ENCODE measurements around the gene PDCD1LG2. TPM values are rescaled to one million over a fixed set of nuclear protein-coding genes. Genes with fewer than 3 reads are reported as not detected.

Gene PDCD1LG2
- polyA plus RNA-seq, 3 donors, result 0.16 to 0.41 (median 0.17) TPM

DNA sequence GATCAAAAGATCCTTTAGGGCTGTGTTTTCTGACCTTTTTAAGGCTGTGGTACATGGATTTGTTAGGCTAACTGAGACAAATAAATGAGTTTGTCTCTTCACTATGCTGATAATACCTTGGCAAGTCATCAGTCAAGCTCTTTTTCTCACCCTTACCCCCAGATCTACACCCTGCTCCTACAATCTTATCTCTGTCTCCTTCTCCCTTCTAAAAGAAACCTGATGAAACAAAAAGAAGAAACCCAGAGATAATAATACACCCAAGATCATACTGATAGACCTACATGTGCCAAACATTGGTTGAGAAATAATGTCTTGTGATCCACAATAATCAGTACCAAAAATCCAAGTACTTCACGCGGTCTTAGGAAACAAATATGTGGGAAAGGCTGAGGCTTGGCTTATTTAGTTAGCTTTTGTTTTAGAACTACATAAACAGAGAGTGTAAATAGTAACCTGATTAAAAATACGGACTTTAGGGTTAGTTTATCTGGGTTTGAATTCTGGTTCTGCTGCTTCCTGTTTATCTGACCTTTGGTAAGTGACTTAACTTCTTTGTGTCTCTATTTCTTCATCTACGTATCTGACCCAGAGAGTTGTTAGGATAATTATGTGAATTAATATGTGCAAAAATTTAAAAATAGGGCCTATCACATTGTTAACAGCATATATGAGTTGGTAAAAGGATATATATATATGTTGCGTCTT, 24.8 kb upstream of the PDCD1LG2 start:
- Histone ChIP-seq H3K4me3 (replicated peaks in 1 of 3; ENCODE audit: low read depth in 2 of 3, low read length in 3 of 3) (no peak overlapping the region), H3K4me1 (ENCODE audit: control insufficient read depth in 1 of 2, insufficient read depth in 2 of 2, low read length in 2 of 2) (peaks cover 11 to 12% of the 10 kb centered on the region in 2 donors), H2AFZ (ENCODE audit: insufficient read depth, low read depth, low read length, poor library complexity, severe bottlenecking) (no peak overlapping the region), H3K9ac (ENCODE audit: insufficient read depth, low read length, poor library complexity, severe bottlenecking) (no peak overlapping the region), H3K4me2 (replicated peaks; ENCODE audit: extremely low read depth, low read length, poor library complexity, severe bottlenecking) (no peak overlapping the region), H3K36me3 (replicated peaks in 1 of 2; ENCODE audit: control insufficient read depth in 1 of 2, insufficient read depth in 2 of 2, low read length in 2 of 2) (no peaks in the 10 kb centered on the region), H3K9me3 (replicated peaks in 1 of 2; ENCODE audit: control insufficient read depth in 1 of 2, insufficient read depth in 1 of 2, low read length in 2 of 2) (no peaks in the 10 kb centered on the region), H3K79me2 (ENCODE audit: insufficient read depth, low read length) (no peaks in the 10 kb centered on the region), H4K20me1 (ENCODE audit: insufficient read depth, low read length) (no peaks in the 10 kb centered on the region), H3K27me3 (ENCODE audit: control insufficient read depth in 2 of 2, insufficient read depth in 2 of 2, low read length in 2 of 2) (no peaks in the 10 kb centered on the region), H3K27ac (ENCODE audit: low read depth in 1 of 2, low read length in 2 of 2) (no peak overlapping the region)
- Mint-ChIP-seq H3K36me3 (no peaks in the 10 kb centered on the region), H3K4me1 (peaks cover 23% of the 10 kb centered on the region), H3K9me3 (no peaks in the 10 kb centered on the region), H3K4me3 (no peak overlapping the region), H3K27ac (no peak overlapping the region), H3K27me3 (ENCODE audit: low read depth in 3 of 3) (peaks cover 0 to 4% (median 0%) of the 10 kb centered on the region in 3 donors)
- intact Hi-C loops (cut with micrococcal nuclease), result no loop called here
- TF ChIP-seq, protein P1, sequence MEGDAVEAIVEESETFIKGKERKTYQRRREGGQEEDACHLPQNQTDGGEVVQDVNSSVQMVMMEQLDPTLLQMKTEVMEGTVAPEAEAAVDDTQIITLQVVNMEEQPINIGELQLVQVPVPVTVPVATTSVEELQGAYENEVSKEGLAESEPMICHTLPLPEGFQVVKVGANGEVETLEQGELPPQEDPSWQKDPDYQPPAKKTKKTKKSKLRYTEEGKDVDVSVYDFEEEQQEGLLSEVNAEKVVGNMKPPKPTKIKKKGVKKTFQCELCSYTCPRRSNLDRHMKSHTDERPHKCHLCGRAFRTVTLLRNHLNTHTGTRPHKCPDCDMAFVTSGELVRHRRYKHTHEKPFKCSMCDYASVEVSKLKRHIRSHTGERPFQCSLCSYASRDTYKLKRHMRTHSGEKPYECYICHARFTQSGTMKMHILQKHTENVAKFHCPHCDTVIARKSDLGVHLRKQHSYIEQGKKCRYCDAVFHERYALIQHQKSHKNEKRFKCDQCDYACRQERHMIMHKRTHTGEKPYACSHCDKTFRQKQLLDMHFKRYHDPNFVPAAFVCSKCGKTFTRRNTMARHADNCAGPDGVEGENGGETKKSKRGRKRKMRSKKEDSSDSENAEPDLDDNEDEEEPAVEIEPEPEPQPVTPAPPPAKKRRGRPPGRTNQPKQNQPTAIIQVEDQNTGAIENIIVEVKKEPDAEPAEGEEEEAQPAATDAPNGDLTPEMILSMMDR (IDR thresholded peaks at IDR 0.05), result no peak
- no CpG with 5 or more reads among the region's 5 CpGs for WGBS (ENCODE audit: insufficient coverage)
- no peak for DNase-seq

- Mint-ChIP-seq H3K4me1 (peaks cover 15% of the 10 kb centered on the region), H3K27me3 (ENCODE audit: low read depth in 3 of 3) (peaks cover 0 to 4% (median 0%) of the 10 kb centered on the region in 3 donors), H3K36me3 (no peaks in the 10 kb centered on the region), H3K27ac (no peak overlapping the region), H3K4me3 (no peak overlapping the region), H3K9me3 (peaks cover 0 to 2% (median 0%) of the 10 kb centered on the region in 7 donors)
- Histone ChIP-seq H4K20me1 (ENCODE audit: insufficient read depth, low read length) (no peaks in the 10 kb centered on the region), H3K36me3 (replicated peaks in 1 of 2; ENCODE audit: control insufficient read depth in 1 of 2, insufficient read depth in 2 of 2, low read length in 2 of 2) (no peaks in the 10 kb centered on the region), H3K9ac (ENCODE audit: insufficient read depth, low read length, poor library complexity, severe bottlenecking) (no peak overlapping the region), H3K27me3 (ENCODE audit: control insufficient read depth in 2 of 2, insufficient read depth in 2 of 2, low read length in 2 of 2) (no peaks in the 10 kb centered on the region), H3K9me3 (replicated peaks in 1 of 2; ENCODE audit: control insufficient read depth in 1 of 2, insufficient read depth in 1 of 2, low read length in 2 of 2) (no peaks in the 10 kb centered on the region), H3K27ac (ENCODE audit: low read depth in 1 of 2, low read length in 2 of 2) (no peak overlapping the region), H2AFZ (ENCODE audit: insufficient read depth, low read depth, low read length, poor library complexity, severe bottlenecking) (no peak overlapping the region), H3K4me2 (replicated peaks; ENCODE audit: extremely low read depth, low read length, poor library complexity, severe bottlenecking) (no peak overlapping the region), H3K4me1 (ENCODE audit: control insufficient read depth in 1 of 2, insufficient read depth in 2 of 2, low read length in 2 of 2) (peaks cover 11 to 12% of the 10 kb centered on the region in 2 donors), H3K79me2 (ENCODE audit: insufficient read depth, low read length) (no peaks in the 10 kb centered on the region), H3K4me3 (replicated peaks in 1 of 3; ENCODE audit: low read depth in 2 of 3, low read length in 3 of 3) (no peak overlapping the region)
- TF ChIP-seq, protein P1 (IDR thresholded peaks at IDR 0.05), result no peak
- 100% methylated on average over 5 of the region's 5 CpGs for WGBS (ENCODE audit: insufficient coverage)
- intact Hi-C loops (cut with micrococcal nuclease), result no loop called here
- DNase-seq, result no peak
These were observed 23.3 kb upstream of the PDCD1LG2 start for GRCh38 chr9:5486988-5487387.
